VCaP (cell line): Measurements from ENCODE around the gene CHD2.

ENCODE experiments used
- H3K27ac ChIP-seq: fragments of 450-650 bp; 2 replicates; pipeline ENCODE4 v1.5.1; 2017
- CTCF ChIP-seq: fragments of 450-650 bp; conservative IDR thresholded peaks from 2 replicates; pipeline ENCODE4 v1.5.1; 2017; ENCODE audit warnings: mild to moderate bottlenecking, moderate library complexity

CHD2 gene

GRCh38 chr15:92897620-92898019, 2.5 kb upstream of the CHD2 start:
- TF ChIP-seq CTCF = no peak
- no peak overlapping the region; the same call in 1 of the 2 replicates for H3K27ac ChIP-seq

DNA sequence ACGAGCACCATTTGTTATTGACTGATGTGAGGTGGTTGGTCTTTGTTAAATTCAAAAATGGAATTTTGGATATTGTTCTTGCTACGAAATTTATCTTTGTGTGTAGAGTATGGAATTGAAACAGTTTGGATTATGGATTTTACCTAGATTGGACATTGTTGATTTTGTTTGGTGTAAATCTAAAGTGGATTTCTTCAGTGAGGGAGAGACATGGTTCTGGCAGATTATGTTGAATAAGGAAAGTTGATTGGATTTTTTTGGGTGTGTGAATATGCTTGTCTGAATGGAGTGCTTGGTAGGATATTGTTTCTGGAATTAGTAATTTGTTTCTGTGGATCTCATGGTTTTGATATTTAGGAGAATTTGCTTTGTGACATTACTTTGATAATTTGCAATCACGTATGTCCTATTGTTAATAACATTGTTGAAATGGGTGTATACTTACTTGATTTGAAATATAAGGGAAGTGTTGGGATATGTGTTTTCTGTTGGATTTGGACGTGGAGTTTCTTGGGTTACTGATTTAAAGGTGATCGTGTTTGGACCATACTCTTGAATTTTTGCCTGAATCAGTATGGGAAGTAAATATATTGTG, 1.0 kb upstream of the CHD2 start:
- peak overlapping the region; percentile 96; the same call in 1 of the 2 replicates for H3K27ac ChIP-seq
- TF ChIP-seq CTCF = no peak

- H3K27ac ChIP-seq = peak overlapping the region; percentile 96
- peak; percentile 56 for TF ChIP-seq CTCF
These were observed 550 bp upstream of the CHD2 start for GRCh38 chr15:92899601-92899947.

DNA sequence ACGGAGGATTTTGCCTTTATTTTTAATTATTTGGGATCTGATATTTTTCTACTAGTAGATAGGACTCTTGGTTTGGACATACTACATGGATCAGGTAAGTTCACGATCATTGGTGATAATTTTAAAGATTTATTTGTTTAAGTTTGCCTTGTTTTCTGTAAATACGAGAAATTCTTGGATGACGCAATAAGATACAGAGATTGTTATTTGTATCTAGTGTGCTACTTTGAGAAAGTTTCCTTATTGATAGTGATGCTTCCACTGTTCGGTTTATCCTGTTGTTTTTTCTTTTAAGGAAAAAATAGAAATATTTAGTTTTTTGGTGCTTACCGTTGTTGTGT, 577 bp downstream of the CHD2 start:
- H3K27ac ChIP-seq = peak overlapping the region; percentile 96
- TF ChIP-seq CTCF = no peak

- TF ChIP-seq CTCF = no peak
- H3K27ac ChIP-seq = peak overlapping the region; percentile 96
These were observed 1.1 kb downstream of the CHD2 start for GRCh38 chr15:92901072-92901761.

- peak overlapping the region; percentile 96 for H3K27ac ChIP-seq
- no peak for TF ChIP-seq CTCF
These were observed 1.9 kb downstream of the CHD2 start for GRCh38 chr15:92901995-92902394.

DNA sequence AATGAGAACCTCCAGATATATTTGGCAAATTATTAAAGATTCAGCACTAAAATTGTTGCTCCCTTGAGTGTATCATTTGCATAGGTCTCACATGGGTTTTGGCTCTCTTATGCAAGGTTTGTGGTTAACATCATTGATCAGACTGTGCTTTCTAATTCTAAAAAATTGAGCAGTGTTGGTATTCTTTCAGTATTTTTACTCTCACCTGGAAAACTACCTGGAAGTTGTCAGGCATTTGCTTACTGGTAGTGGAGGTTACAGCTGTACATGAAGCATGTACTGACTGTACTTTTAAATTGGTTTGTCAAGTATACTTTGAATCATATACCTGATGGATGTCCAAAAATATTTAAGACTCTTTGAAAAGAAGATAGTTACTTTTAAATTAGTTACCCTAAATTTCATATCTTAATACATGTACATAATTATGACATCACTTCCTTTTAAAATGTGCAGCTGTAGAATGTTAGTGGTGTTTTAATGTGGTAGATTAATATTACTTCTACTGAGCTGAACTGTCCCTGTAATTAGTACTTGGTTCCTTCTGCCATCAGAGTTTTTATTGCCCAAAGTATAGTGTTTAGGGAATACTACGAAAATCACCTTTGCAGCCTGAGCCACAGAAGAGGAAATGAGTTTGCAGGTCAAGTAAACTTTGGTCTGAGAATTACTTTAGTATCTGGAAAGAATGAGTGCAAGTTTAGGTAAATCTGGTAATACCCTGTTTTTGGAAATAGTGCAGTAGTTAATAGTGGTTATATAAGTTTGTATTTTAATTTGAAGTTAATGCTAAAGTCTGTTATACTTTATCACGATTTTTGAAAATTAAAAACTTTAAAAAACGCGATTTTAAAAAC, 2.8 kb downstream of the CHD2 start:
- no peak for TF ChIP-seq CTCF

More for the DNA sequence above, 2.8 kb downstream of the CHD2 start:
- peak overlapping the region; percentile 96 for H3K27ac ChIP-seq
